DOHH2 (cell line): ENCODE results near the gene PAN3.

ENCODE experiments used
- H3F3A ChIP-seq: fragments of 200-600 bp; sonication (generic), shearing (Covaris generic); 2 replicates; pipeline ENCODE4 v1.6.0; 2016; ENCODE audit warnings: antibody characterized with exemption, mild to moderate bottlenecking; ENCODE audit not compliant: control insufficient read depth, insufficient read depth
- H3K27ac ChIP-seq: fragments of 200-600 bp; sonication (generic); 2 replicates; pipeline ENCODE4 v1.5.1; 2014; ENCODE audit warnings: low read depth, mild to moderate bottlenecking, low read length, moderate library complexity
- H3K27me3 ChIP-seq: fragments of 200-600 bp; sonication (generic); 2 replicates; pipeline ENCODE4 v1.6.1; 2014; ENCODE audit warnings: mild to moderate bottlenecking, low read length, mixed read lengths; ENCODE audit not compliant: control insufficient read depth
- H3K36me3 ChIP-seq: fragments of 200-600 bp; sonication (generic); 2 replicates; pipeline ENCODE4 v1.6.1; 2014; ENCODE audit warnings: mild to moderate bottlenecking, low read length, moderate library complexity, mixed read lengths; ENCODE audit not compliant: control insufficient read depth
- H3K4me1 ChIP-seq: fragments of 200-600 bp; sonication (generic); 2 replicates; pipeline ENCODE4 v1.6.1; 2014; ENCODE audit warnings: mild to moderate bottlenecking, low read length, mixed read lengths; ENCODE audit not compliant: control insufficient read depth
- H3K4me2 ChIP-seq: fragments of 200-600 bp; sonication (generic); 2 replicates; pipeline ENCODE4 v1.6.0; 2014; ENCODE audit warnings: mild to moderate bottlenecking, low read length, moderate library complexity
- H3K4me3 ChIP-seq: fragments of 200-600 bp; sonication (generic); 2 replicates; pipeline ENCODE4 v1.5.1; 2014; ENCODE audit warnings: mild to moderate bottlenecking, low read length, mixed read lengths
- H3K79me2 ChIP-seq: fragments of 200-600 bp; sonication (generic); 2 replicates; pipeline ENCODE4 v1.6.1; 2014; ENCODE audit warnings: mild to moderate bottlenecking, low read length, mixed read lengths; ENCODE audit not compliant: control insufficient read depth
- H3K9me2 ChIP-seq: fragments of 200-600 bp; sonication (generic); replicated peaks from 2 replicates; pipeline ENCODE4 v1.6.1; 2014; ENCODE audit warnings: mild to moderate bottlenecking, low read length, mixed read lengths; ENCODE audit not compliant: control insufficient read depth
- H3K9me3 ChIP-seq: fragments of 200-600 bp; sonication (generic); 2 replicates; pipeline ENCODE4 v1.6.1; 2014; ENCODE audit warnings: antibody characterized with exemption, low read length, mixed read lengths; ENCODE audit not compliant: control insufficient read depth, insufficient read depth
- H4K20me1 ChIP-seq: fragments of 200-600 bp; sonication (generic); 2 replicates; pipeline ENCODE4 v1.6.0; 2014; ENCODE audit warnings: low read depth, mild to moderate bottlenecking, antibody characterized with exemption, low read length, moderate library complexity; ENCODE audit not compliant: control insufficient read depth, insufficient read depth
- CTCF ChIP-seq: fragments of 200-600 bp; sonication (generic); IDR thresholded peaks from one replicate; pipeline ENCODE4 v1.5.1; 2014; ENCODE audit warnings: antibody characterized with exemption, mild to moderate bottlenecking, low read depth, low read length; ENCODE audit not compliant: poor library complexity, severe bottlenecking
- EZH2phosphoT487 ChIP-seq: fragments of 200-600 bp; sonication (generic); IDR thresholded peaks from 2 replicates; pipeline ENCODE4 v1.6.1; 2017; ENCODE audit warnings: borderline replicate concordance, mild to moderate bottlenecking, antibody characterized with exemption, low read length, moderate library complexity, mixed read lengths

PAN3 gene

GRCh38 chr13:28252547-28252946 lies 114.2 kb downstream of the PAN3 start:
- H3K27ac ChIP-seq, result no peak overlapping the region
- no peak overlapping the region for H3K4me2 ChIP-seq
- TF ChIP-seq CTCF (no peak), EZH2phosphoT487 (no peak)
- H3K9me3 ChIP-seq, result no peaks in the 10 kb centered on the region
- no peaks in the 10 kb centered on the region for H3F3A ChIP-seq
- H3K79me2 ChIP-seq, result peaks cover 4% of the 10 kb centered on the region
- H3K9me2 ChIP-seq, result no peaks in the 10 kb centered on the region
- no peaks in the 10 kb centered on the region for H4K20me1 ChIP-seq
- H3K4me3 ChIP-seq, result no peak overlapping the region
- H3K27me3 ChIP-seq, result no peaks in the 10 kb centered on the region
- peaks cover 19% of the 10 kb centered on the region for H3K36me3 ChIP-seq
- 0 out of 2 replicates have a peak, but pooled peaks cover 4% of the 10 kb centered on the region for H3K4me1 ChIP-seq

- no peak overlapping the region for H3K4me3 ChIP-seq
- H3K9me3 ChIP-seq, result no peaks in the 10 kb centered on the region
- no peaks in the 10 kb centered on the region for H3K4me1 ChIP-seq
- peaks cover 45% of the 10 kb centered on the region for H3K36me3 ChIP-seq
- no peaks in the 10 kb centered on the region for H3K9me2 ChIP-seq
- H3K79me2 ChIP-seq, result no peaks in the 10 kb centered on the region
- TF ChIP-seq CTCF (no peak), EZH2phosphoT487 (no peak)
- no peaks in the 10 kb centered on the region; the same call in 1 of the 2 replicates for H4K20me1 ChIP-seq
- no peaks in the 10 kb centered on the region for H3K27me3 ChIP-seq
- no peak overlapping the region for H3K27ac ChIP-seq
- H3F3A ChIP-seq, result no peaks in the 10 kb centered on the region
- no peak overlapping the region for H3K4me2 ChIP-seq
Measured at GRCh38 chr13:28257305-28257704, 119.0 kb downstream of the PAN3 start.

GRCh38 chr13:28258417-28258816 lies 120.1 kb downstream of the PAN3 start:
- Histone ChIP-seq H3K27ac (no peak overlapping the region), H3K4me1 (no peaks in the 10 kb centered on the region), H3K9me2 (no peaks in the 10 kb centered on the region), H3K36me3 (peaks cover 49% of the 10 kb centered on the region), H3K9me3 (no peaks in the 10 kb centered on the region), H3F3A (no peaks in the 10 kb centered on the region), H3K4me3 (no peak overlapping the region), H3K79me2 (no peaks in the 10 kb centered on the region), H3K27me3 (no peaks in the 10 kb centered on the region), H4K20me1 (no peaks in the 10 kb centered on the region; the same call in 1 of the 2 replicates), H3K4me2 (no peak overlapping the region)
- no peak for TF ChIP-seq CTCF
- no peak for TF ChIP-seq EZH2phosphoT487
